Lower leg skin (tissue), 3 donors: Measurements from ENCODE around the gene COBL.

ENCODE experiments used
- CTCF ChIP-seq, 3 donors: fragments of 450-650 bp; IDR thresholded peaks; one replicate each; pipeline ENCODE4 v1.5.1; 2016; ENCODE audit warnings: antibody characterized with exemption in 3 of 3, mild to moderate bottlenecking in 3 of 3, moderate library complexity in 2 of 3
- POLR2A ChIP-seq, 2 donors: fragments of 450-650 bp; IDR thresholded peaks; one replicate each; pipeline ENCODE4 v1.6.1; 2016 to 2017; ENCODE audit warnings: antibody characterized with exemption in 2 of 2, mild to moderate bottlenecking in 1 of 2, moderate library complexity in 1 of 2

DNA sequence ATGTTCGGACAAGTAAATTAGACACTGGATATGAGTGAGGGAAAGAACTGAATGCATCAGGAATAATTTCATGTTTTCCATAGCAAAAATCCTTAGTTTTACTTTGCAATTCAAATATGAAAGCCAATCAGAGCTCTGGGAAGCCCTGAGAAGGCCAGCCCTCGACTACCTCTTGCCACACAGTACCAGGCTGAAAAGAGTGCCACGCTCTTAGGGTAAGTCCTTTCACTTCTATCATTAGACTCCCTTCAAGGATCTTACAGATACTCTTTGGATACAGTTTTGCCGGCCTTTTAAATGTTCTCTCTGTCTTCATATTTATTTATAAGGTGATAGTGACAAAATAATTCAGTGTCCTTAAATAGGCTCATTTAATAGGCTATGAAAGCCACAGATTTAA lies 1.9 kb downstream of the COBL start:
- TF ChIP-seq CTCF (IDR thresholded peaks at IDR 0.05) (no peak), POLR2A (IDR thresholded peaks at IDR 0.05) (no peak)
